ENCODE results near the gene COMP.

DNA sequence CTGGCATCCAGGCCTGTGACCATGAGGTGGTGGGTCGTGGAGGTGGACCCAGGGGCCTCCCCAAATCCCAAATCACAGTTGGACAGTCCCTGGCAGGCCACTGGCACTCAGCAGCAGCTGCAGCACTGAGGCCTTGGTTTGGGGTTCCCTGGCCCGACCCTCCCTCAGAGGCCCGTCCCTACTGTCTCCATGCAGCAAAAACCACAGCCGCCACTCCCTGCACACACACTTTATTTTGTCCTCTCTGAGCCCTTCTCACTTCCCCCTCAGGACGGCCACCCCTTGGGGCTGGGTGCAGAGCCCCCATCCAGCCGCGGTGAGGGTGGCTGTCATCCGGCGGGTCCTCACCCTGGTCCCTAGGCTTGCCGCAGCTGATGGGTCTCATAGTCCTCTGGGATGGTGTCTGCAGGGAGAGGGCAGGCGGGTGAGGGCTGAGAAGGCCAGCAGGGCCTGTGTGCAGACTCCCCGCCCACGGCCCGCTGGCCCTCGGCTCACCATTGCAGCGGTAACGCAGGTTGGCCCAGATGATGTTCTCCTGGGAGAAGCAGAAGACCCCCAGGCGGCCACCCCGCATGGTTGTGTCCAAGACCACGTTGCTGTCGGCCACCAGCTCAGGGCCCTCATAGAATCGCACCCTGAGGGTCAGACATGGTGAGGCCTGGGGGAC lies 8.4 kb downstream of the COMP start:
- TF ChIP-seq, protein P1, sequence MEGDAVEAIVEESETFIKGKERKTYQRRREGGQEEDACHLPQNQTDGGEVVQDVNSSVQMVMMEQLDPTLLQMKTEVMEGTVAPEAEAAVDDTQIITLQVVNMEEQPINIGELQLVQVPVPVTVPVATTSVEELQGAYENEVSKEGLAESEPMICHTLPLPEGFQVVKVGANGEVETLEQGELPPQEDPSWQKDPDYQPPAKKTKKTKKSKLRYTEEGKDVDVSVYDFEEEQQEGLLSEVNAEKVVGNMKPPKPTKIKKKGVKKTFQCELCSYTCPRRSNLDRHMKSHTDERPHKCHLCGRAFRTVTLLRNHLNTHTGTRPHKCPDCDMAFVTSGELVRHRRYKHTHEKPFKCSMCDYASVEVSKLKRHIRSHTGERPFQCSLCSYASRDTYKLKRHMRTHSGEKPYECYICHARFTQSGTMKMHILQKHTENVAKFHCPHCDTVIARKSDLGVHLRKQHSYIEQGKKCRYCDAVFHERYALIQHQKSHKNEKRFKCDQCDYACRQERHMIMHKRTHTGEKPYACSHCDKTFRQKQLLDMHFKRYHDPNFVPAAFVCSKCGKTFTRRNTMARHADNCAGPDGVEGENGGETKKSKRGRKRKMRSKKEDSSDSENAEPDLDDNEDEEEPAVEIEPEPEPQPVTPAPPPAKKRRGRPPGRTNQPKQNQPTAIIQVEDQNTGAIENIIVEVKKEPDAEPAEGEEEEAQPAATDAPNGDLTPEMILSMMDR (IDR thresholded peaks at IDR 0.05): no peak
- TF ChIP-seq POLR2A (IDR thresholded peaks at IDR 0.05) (no peak), POLR2AphosphoS5 (IDR thresholded peaks at IDR 0.05; ENCODE audit: insufficient read depth in 1 of 2, low read depth in 1 of 2) (no peak)
